Measurements from ENCODE around the gene GJC2.

- TF ChIP-seq CTCF (IDR thresholded peaks at IDR 0.05) (no peak), EZH2 (IDR thresholded peaks at IDR 0.05; ENCODE audit: borderline replicate concordance, insufficient read depth, low read depth, low read length, poor library complexity, severe bottlenecking) (no peak)
Observed at GRCh38 chr1:228144193-228144992, 5.3 kb upstream of the GJC2 start.
